Measurements from ENCODE around the gene MAPK12.
A peak's percentile ranks its signal among the peaks of the same experiment; 100 is the strongest.
"Not testable (repeated sequence)": the region's sequence is repeated elsewhere in the genome, so short reads cannot be mapped to it uniquely, and the experiment has no call there.

Gene MAPK12

DNA sequence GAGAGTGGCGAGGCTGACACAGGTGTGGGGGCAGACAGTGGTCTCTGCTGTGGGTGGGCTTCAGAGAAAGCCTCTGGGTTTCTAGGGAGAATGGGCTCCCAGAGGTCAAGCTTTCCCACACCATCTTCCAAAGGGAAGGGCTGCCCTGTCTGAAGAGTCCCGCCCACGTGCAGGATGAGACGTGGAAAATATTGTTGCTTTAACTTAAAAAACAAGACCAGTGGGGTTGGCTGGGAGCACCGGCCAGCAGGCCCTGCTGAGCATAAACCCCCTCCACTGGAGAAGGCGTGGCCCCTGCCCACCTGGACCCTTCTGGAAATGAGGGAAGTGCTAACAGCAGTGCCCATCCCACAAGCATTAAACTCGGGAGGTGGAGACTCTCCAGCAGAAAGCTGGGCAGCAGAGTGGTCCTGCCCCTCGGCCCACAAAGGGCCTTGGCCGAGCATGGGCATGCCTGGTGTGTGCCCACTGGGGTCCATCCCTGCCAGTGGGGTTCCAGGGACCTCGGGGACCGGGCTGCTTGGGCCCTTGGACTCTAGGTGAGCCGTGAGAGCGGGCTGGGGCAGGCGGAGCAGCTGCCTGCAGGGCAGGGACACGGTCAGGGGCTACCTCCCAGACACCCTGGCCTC is 45.3 kb downstream of the MAPK12 start:
- no peak for DNase-seq (ENCODE audit: low spot score)

DNA sequence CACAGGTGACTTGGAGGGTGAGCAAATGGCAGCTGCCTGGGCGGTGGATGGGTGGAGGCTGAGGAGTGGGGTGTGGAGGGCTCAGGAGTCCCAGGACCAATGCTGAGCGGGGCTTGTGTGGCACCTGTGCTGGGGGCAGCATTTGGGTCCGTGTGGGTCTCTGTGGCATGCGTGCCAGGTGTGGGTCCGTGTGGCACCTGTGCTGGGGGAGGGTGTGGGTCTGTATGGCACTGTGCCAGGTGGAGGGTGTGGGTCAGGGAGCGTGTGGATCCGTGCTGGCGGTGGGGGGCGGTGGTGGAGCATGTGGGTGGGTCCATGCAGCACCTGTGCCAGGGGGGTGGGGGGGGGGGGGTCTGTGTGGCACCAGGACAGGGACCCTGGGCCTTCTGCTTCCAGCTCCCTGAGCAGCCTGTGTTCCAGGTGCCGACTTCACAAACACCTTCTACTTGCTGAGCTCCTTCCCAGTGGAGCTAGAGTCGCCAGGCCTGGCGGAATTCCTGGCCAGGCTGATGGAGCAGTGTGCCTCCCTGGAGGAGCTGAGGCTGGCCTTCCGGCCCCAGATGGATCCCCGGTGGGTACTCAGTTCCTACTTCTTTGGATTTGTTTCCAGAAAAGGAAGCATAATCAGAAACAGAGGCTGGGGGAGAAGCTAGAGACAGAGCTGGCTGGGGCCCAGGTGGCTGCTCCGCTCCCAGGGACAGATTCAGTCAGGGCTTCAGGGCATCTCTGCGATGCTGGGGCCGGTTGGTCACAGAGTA is 46.0 kb downstream of the MAPK12 start:
- DNase-seq (ENCODE audit: low spot score) = no peak

DNA sequence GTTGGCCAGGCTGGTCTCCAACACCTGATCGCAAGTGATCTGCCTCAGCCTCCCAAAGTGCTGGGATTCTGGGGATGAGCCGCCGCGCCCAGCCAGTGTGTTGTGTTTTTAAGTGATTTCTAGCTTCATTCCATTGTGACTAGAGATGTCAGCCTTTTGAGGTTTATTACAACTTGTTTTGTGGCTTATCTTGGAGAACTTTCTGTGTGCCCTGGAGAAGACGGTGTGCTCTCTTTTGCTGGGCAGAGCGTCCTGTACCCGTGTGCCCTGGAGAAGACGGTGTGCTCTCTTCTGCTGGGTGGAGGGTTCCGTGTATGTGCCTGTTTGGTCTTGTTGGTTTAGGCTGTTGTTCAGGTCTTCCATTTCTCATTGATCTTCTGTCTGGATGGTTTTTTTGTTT is 48.2 kb downstream of the MAPK12 start:
- DNase-seq (ENCODE audit: low spot score) = no peak

DNA sequence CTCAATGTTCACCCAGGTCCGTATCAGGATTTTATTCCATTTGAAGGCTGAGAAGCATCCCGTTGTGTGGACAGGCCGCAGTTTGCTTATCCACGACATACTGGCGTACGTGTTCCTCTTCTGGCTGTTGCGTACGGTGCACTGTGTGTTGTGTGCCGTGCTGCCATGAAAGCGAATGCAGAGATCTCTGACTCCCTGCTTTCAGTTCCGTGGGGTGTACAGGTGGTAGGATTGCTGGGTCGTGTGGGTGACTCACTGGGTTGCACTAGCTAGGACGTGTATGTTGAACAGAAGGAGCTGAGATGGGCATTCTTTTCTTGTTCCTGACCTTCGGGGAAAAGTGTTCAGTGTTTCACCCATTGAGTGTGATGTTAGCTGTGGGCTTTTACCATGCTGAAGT is 50.3 kb downstream of the MAPK12 start:
- no peak for DNase-seq (ENCODE audit: low spot score)

DNA sequence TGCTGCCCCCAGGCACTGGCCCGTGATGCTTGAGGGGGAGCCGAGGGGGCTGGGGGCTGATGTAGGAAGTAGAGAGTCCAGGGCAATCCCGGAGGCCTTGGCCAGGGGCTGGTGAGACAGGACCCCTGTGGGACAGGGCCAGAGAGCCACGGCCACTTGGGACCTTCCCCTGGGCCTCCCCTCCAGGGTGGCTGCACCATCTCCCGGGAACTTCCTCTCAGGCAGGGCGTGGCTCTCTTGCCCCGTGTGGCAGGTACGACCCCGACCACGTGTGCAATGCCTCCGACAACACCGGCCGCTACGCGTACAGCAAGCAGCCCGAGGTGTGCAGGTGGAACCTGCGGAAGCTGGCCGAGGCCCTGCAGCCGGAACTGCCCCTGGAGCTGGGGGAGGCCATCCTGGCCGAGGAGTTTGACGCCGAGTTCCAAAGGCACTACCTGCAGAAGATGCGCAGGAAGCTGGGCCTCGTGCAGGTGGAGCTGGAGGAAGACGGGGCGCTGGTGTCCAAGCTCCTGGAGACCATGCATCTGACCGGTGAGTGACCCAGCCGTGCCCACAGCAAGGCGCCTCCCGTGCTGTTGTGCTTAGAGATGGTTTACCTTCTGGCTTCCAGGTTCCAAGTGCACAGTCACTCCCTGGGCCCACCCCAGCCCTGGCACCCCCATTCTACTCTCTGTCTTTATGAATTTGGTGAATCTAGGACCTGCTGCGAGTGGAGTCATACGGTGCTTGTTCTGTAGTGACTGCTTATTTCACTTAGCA is 50.9 kb downstream of the MAPK12 start:
- DNase-seq (ENCODE audit: low spot score) = no peak

DNA sequence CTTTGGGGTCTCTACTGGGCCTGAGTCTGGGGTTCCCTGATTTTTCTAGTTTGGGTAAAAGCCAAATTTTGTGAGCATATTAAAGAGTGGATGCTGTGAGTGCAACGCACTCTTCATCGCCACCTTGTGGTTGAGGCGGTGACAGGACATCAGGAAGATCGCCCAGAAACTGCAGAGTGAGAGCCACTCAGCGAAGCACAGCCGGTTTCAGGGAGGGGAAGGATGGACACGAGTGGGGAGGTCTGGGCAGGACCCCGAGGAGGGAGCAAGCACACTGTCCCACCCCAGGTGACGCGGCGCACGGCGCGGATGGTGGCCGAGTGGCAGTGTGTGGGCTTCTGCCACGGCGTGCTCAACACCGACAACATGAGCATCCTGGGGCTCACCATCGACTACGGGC is 51.6 kb downstream of the MAPK12 start:
- peak; percentile 55 for DNase-seq (ENCODE audit: low spot score)

DNA sequence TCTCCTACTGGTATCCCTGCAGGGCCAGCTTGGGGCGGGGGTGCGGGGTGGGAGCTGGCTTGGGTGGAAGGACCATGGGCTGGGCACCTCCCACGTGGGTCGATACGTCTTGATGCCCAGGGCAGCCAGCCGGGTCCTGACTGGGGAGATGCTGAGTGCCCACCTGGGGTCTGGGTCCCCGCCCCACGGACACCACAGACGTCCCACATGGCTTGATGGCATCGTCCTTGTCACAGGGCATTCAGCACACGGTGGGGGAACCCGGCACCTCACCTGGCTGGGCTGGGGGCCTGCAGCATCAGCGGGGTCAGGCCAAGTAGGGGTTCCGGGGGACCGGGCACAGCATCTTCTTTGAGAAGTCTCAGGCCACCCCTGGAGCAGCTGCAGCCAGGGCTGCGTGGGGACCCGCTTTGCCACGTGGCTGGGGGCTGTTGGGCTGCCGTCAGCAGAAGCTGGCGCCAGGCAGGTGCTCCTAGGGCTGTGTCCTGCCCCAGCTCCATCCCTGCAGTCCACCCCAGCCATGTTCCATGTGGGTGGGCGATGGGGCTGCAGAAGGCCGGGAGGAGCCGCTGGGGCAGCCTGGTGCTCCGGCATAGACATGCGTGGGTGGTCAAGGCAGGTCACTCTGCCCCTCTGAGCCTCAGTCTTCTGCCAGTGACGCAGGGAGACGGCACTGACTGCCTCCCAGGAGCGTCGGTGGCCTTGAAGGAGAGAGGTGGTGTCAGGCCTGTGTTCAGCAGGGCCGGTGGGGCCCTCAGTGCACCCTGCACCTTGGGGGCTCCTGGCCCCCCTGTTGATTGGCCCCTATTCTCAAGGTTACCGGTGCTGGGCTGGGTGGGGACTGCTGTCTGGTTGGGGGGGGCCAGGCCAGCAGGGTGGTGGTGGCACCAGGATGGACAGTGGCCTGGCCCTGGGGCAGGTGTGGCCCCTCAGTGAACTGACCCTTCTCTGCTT is 52.3 kb downstream of the MAPK12 start:
- no peak for DNase-seq (ENCODE audit: low spot score)

DNA sequence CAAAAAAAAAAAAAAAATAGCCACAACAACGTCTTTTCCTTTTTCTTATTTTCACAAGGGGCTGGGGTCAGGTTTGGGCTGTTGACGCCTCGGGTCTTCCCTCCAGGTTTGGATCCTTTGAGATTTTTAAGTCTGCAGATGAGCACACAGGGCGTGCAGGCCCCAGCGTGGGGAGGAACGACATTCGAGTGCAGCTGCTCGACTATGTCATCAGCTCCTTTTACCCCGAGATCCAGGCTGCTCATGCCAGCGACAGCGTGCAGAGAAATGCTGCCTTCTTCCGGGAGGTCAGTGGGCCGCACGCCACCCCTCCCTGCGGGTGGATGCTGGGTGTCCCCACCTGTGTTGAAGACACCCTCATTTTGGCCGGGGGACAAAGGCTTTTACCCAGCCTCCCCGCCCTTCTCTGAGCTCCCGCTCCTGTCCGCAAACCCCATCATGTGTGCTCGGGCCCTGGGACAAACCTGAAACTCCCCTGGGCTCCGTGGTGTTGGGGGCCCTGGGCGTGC is 53.0 kb downstream of the MAPK12 start:
- DNase-seq (ENCODE audit: low spot score) = no peak

DNA sequence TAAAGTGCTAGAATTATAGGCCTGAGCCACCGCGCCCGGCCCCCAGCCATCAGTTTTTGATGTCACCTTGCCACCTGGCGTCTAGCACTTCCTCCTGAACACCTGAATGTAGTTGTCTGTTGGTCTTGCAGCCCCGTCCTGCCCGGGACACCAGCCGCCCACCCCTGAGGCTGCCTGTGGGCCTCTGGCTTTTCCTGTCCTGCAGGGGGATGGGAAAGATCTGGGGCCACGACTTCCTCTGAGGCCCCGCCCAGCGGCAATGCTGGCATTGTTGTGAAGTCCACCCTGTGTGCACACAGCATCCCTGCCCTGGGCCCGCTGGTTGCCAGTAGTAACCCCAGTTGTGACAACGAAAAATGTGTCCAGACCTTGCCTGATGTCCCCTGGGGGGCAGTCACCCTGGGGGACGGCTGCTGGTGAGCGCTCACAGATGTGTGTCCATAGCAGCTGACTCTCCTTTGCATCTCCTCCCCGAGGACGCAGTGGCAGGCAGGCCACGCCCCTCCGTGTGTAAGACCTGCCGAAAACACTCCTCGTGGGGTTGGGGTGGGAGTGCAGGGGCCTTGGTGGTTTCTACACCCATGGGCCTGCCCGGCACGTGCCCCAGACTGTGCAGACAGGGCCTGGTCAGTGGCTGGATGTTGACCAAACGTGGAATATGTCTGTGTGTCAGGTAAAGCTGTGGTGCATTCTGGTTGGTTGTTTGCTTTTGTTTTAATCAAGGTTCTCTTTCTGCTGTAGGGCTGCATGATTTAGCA is 53.9 kb downstream of the MAPK12 start:
- DNase-seq (ENCODE audit: low spot score) = no peak

DNA sequence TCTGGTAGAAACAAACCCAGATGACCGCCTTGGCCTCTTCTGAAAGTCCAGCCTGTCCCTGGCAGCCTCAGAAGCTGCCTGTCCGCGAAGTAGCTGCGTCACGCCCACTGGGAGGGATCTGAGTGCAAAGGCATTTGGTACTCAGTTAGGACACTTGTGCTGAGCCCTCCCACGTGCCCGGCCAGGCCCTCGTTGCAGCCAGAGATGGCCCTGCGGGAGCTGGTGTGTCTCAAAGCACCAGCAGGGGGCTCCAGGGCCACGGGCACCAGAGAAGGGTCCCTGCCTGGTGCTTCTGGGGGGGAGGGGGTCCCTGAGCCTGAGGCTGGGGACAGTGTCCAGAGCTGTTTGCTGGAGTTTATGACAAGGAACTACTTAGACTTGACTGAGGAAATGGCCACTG is 54.9 kb downstream of the MAPK12 start:
- DNase-seq (ENCODE audit: low spot score) = no peak

DNA sequence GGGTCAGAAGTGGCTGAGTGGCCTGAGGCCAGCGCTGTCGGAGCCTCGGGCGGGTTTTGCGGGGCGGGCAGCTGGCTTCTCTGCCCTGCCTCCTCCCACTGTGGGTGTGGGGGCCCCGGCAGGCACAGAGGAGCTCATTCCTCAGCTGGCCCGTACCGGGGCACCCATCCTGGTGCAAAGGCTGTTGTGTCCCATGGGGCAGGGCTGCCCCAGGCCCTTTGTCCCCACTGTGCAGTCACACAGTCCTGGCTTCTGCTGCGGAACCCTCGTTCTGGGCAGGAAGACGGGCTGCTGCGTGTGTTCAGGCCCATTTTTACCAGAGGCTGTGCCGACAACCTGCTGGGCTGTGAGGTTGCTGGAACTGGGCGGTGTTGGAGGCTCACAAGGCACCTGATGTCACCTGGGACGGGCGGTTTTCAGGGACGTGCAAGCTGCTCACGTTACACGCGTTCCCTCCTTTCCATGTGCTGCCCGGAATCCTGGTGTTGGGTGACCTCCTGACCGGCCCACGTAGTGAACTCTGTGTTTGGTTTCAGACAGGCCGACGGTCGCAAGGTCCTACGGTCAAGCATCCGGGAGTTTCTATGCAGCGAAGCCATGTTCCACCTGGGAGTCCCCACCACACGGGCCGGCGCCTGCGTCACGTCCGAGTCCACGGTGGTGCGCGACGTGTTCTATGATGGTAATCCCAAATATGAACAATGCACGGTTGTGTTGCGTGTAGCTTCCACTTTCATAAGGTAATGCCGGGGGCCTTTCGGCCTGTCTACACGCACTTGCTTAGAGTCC is 55.5 kb downstream of the MAPK12 start:
- DNase-seq (ENCODE audit: low spot score) = no peak

DNA sequence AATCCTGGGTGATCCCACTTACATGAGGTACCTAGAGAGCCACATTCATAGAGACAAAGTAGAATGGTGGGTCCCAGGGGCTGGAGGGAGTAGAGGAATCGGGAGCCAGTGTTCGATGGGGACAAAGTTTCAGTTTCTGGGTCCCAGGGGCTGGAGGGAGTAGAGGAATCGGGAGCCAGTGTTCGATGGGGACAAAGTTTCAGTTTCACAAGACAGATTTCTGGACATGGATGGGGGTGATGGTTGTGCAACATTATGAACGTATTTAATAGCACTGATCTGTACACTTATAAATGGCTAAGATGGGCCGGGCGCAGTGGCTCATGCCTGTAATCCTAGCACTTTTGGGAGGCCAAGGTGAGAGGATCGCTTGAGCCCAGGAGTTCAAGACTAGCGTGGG is 56.5 kb downstream of the MAPK12 start:
- not testable (repeated sequence) for DNase-seq (ENCODE audit: low spot score)

DNA sequence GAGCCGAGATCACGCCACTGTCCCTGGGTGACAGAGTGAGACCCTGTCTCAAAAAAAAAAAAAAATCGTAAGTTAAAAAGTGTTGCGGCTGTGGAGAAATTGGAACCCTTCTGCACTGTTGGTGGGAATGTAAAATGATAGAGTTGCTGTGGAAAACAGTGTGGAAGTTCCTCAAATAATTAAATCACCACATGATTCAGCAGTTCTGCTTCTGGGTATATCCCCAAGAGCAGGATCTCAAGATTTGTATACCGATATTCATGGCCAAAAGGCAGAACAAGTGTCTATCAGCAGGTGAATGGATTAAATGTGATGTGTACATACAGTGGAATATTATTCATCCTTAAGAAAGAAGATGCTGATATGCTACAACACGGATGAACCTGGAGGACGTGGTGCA is 56.9 kb downstream of the MAPK12 start:
- no peak for DNase-seq (ENCODE audit: low spot score)

DNA sequence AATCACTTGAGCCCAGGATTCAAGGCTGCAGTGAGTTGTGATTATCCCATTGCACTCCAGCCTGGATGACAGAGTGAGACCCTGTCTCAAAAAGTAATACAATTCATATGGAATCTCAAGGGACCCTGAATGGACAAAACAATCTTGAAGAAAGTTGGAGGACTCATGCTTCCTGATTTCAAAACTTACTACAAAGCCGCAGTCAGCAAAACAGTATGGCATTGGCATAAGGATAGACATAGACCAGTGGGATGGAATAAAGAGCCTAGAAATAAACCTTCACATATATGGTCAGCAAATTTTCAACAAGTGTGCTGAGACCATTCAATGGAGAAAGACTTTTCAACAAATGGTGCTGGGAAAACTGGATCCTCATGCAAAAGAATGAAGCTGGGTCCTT is 58.2 kb downstream of the MAPK12 start:
- no peak for DNase-seq (ENCODE audit: low spot score)
